Urothelium cell line (cell line): ENCODE results near the gene GJD4.

Experiments used
- DNase-seq: peaks from one replicate; pipeline ENCODE4 v3.0.0; 2011; ENCODE audit warnings: low spot score, mixed read lengths
- FAIRE-seq: peaks from 2 replicates; lab custom pipeline; 2011; peaks lifted over from hg19 to GRCh38; lab: Jason Lieb, UNC

GJD4 gene

DNA sequence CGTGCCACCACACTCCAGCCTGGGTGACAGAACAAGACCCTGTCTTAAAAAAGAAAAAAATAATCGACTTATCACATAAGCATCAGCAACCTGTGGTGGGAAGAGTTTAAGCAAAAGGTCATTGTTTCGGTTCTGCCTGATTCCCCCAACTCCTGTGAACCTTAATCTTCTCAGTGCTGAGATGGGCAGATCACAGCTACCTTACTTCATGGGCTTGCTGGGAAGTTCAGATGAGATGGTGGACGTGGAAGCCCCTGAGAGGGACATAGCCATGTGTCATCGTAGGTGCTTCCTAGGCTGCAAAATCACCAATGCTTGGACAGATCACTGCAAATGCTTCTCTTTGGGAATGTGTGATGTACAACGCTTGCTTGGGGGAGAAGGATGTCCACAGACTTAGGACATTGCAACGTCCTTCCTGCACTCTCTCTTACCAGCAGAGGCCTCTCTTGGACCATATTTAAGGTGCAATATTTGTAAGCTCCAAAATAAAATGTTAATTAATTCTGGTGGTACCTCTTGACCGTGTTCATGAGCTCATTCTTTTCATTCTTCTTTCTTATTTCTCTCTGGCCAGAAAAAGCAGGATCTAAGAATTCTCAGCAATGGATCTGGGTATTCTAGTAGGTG, 8.6 kb downstream of the GJD4 start:
- FAIRE-seq (no peak), DNase-seq (peak; percentile 18)

DNA sequence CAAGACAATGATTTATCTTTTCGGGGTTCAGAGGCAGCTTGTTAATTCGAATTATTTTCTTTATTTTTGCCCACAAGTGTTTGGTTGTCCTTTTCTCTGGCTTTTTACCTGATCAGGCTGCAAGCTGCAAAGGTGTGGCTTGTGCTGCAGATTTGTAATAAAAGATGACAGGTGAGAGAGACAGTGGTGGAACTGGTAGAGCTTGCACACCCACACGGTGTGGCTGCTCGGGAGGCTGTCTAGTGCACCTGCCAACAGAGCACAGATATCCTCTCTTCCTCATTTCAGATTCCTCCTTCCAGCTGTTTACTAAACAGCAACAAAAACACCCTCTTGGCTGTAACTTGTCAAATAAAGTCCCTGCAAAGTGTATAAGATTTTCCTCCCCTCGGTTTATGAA, 9.2 kb downstream of the GJD4 start:
- FAIRE-seq (no peak), DNase-seq (no peak)

DNA sequence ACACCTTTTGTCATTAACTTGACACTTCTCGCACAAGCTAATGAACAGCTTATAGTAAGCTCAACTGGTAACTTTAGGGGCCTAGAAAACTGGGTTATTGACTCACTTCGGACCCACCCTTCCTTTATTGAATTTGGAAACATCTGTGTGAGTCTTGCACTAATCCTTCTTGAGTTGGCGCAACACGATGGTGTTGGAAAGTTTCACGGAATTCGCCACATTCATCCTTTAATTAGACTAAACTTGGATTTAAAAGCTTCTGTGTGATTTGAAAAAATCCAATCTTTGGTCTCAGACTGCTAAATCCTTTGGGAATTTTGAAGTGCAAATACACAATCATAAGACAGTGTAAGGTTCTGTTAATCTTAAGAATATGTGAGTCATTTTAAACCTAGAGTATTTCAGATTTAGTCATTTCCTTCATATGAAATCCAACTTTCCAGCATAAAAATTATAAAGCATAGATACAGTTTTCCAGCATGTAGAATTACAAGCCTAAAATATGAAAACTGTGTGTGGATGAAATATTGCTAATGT, 21.9 kb downstream of the GJD4 start:
- FAIRE-seq = no peak
- DNase-seq = no peak

DNA sequence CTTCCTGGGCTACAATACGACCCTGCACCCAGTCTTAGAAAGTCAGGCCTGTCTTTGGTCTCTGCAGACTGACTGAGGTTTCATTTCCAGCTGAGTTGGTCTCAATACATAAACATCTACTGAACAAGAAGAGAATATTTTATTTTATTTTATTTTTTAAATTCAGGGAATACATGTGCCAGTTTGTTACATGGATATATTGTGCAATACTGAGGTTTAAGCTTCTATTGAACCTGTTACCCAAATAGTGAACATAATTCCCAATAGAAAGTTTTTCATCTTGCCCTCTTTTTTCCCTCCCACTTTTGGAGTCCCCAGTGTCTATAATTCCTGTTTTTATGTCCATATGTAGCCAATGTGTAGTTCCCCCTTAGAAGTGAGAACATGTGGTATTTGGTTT, 26.3 kb downstream of the GJD4 start:
- DNase-seq (no peak), FAIRE-seq (no peak)

DNA sequence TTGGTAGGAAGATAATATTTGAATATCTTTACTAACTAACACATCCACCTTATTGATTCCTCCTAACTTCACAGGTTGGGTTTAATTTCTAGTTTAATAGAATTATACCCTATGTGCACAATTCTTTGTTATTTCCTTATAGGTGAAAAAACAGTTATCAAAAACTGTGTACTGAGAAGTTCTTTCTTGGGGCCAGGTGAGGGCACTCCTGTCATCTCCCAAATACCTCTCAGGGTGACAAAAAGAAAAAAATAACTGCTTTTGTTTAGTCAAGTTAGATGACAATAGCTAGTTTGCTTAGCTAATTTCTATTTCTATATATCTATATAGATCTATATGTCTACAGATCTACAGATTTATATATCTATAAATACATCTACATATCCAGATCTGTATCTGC, 26.9 kb downstream of the GJD4 start:
- DNase-seq (no peak), FAIRE-seq (no peak)

DNA sequence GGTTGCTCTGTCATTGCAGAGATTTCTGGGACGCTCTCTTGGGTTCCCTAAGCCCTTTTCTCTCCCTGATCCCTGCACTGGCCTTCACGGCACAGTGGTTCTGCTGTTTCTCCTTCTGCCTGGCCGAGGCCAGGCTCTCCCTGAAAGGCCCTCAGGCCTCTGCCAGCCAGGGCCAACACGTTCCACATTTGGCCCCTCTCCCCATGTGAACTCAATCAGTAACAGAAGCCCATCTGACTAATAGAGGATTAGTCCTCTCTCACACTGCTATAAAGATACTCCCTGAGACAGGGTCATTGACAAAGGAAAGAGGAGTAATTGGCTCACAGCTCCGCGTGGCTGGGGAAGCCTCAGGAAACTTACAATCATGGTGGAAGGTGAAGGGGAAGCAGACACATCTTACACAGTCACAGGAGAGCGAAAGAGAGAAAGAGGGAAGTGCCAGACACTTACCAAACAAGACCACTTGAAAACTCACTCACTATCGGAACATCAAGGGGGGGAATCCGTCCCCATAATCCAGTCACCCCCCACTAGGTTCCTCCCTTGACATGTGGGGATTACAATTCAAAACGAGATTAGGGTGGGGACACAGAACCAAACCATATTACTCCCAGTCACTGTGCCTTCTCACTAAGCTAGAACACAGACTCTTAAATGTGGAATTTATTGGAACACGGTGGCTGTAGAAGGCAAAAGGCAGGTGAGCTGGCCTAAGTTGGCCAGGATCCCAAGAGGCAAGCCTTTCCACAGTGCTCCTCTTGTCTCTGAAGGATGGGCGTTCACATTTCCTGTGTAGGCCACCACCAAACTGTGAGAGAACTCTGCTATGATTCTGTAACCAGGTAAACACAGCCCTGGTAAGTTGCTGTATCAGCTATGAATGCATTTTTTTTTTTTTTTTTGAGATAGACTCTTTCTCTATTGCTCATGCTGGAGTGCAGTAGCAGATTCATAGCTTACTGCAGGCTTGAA, 28.2 kb downstream of the GJD4 start:
- DNase-seq (no peak), FAIRE-seq (no peak)

DNA sequence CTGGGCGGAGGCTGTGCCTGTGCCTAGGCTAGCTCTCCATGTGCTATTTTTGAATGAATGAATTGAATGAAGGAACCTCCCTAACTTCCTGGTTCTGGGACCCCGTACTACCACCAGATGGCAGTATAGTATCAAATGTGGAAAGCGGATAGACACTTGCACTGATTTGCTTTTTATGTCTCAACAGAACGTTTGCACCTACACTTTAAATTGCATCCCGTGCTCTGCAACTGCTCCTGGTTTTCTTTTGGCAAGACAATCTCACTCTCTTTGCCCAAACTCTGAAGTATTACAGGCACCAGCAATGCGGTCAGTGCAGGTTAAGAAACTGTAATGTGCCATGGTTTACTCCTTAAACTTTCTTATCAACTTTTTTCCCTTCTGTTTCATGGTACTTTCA, 30.4 kb downstream of the GJD4 start:
- peak; percentile 60 for DNase-seq
- FAIRE-seq = no peak

DNA sequence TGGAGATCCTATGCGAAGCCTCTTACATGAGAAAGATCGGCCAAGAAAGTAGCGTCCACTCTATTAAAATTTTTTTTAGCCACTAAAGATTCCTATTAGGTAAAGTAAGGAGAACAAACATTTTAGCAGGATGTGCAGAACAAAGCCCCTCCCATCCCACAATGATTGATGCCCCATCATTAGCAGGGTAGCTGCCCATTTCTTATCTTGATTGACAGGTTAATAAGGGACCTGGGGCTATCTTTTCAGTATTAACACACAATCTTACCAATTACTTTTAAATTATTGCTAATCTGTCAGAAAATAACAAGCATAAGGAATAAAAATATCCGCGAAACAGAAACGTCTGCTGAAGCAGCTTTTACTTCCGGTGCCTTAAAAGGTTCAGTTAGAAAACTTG, 31.8 kb downstream of the GJD4 start:
- no peak for DNase-seq

DNA sequence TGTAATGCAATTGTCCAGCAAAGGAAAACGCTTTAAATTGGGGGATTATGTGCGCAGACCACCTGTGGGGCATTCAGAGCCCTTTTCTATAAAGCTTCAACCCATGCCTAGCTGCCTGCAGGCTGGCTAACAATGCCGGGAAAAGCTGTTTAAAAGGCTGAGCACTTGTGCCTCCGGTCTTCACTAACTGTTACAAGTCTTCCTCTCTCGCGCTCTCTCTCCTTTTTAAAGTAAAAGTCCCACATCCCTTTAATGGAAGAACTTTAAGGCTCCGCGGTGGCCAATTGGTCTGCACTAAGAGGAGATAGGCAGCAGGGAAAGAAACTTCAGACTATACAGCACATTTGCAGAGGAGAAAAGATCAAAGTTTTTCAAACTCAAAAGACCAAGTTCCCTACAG, 32.3 kb downstream of the GJD4 start:
- no peak for DNase-seq
- no peak for FAIRE-seq

More for the DNA sequence above, 31.8 kb downstream of the GJD4 start:
- FAIRE-seq = no peak

DNA sequence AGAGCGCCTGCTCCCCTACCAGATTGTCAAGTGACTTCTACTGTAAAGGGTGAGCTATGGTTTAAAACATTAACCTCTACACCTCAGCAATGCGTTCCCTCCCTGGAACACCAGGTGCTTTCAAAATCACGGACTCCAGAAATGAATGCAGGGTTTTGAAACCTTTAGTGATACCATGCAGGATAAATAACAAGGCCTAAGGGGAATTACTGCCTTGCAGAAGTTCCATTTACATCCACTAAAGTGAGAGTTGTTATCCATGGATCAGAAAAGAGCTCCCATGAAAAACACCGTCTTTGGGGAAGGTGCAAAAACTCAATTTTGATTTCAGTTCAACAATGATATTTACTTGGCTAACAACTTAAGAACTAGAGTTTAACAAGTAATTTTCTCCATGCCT, 33.0 kb downstream of the GJD4 start:
- no peak for DNase-seq
- FAIRE-seq = no peak

DNA sequence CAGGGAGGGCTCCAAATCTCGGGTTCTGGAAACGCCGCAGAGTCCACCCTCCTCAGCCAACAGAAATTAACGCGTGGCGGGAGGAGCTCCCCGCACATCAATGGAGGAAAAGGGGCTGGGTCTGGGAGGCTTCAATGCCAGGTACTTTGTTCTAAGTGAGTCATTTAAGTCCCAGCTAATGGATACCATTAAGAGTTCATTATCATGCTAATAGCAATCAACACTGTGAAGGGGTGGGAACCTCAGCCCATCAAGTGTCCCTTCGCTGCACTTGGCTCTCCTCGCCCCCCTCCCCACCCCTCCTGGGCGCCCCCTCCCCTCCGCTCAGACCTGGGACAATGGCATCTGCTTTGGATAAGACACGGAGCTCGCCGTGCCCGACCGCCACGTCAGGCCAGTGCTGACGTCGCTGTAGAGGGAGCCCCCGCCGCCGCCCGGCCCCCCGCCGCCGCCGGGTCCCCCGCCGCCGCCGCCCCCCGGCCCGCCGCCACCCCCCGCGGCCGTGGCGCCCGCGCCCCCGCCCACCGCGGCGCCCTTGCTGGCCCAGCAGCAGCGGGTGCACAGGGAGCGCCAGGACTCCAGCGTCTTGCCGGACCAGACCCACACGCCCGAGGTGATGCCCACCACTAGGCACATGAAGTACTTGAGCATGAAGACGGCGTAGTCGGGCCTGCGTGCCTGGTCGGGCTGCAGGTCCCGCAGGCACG, 34.0 kb downstream of the GJD4 start:
- DNase-seq (peak; percentile 17), FAIRE-seq (no peak)

DNA sequence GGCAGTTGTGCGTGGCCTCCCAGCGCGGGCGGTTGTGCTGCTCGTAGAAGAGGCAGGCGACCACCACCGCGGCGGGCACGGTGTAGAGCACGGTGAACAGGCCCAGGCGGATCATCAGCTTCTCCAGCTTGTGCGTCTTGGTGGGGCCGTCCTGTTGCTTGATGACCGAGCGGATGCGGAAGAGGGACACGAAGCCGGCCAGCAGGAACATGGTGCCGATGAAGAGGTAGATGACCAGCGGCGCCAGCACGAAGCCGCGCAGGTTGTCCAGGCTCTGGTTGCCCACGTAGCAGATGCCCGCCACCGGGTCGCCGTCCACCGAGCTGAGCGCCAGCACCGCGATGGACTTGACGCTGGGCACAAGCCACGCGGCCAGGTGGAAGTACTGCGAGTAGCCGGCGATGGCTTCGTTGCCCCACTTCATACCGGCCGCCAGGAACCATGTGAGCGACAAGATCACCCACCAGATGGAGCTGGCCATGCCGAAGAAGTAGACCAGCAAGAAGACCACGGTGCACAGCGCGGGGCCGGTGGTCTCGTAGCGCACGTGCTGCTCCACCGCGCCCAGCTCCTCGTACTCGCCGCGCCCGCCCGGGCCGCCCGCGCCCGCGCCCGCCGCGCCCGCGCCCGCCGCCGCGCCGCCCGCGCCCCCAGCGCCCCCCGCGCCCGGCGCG, 34.7 kb downstream of the GJD4 start:
- FAIRE-seq (peak; percentile 93), DNase-seq (peak; percentile 42)

DNA sequence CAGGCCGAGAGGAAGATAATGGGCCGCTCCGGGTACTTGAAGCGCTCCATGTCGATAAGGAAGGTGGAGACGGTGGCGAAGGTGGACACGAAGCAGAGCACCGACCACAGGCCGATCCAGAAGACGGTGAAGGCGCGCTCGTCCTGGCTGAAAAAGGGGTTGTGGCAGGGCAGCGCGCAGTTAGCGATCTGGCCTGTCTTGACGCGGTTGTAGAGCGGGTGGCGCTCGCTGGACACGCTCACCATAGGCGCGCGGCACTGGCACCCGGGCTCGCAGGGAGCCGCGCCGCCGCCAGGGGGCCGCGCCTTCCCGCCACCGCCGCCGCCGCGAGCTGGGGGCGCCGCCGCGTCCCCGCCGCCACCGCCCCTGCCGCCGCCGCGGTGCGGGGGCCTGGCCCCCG, 35.3 kb downstream of the GJD4 start:
- DNase-seq = peak; percentile 79
- FAIRE-seq = no peak

DNA sequence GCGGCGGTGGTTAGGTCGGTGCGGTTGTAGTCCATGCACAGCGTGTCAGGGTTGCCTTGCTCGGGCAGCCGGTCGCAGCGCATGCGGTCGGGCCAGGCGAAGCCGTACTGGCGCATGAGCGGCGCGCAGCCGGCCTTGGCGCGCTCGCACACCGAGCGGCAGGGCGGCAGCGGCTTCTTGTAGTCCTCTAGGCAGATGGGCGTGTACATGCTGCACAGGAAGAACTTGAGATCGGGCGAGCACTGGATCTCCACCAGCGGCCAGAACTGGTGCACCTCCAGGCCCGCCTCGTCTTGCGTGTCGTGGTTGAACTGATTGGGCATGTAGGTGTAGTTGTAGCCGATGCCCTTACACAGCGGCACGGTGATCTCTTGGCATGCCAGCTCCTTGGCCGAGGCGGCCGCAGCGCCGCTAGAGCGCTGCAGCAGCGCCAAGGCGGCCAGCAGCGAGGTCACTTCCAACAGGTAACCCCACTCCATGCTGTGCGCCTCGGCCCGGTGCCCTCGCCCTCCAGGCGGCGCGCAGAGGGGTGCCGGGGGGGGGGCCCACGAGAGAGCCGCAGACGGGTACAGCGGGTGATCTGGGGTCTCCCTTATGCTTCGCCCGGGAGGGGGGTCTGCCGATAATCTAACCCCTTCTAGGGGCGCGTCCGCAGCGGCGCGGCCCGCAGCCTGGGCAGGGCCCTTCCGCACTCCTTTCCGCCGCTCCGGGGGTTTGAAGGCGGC, 36.0 kb downstream of the GJD4 start:
- DNase-seq = peak; percentile 57
- peak; percentile 94 for FAIRE-seq

DNA sequence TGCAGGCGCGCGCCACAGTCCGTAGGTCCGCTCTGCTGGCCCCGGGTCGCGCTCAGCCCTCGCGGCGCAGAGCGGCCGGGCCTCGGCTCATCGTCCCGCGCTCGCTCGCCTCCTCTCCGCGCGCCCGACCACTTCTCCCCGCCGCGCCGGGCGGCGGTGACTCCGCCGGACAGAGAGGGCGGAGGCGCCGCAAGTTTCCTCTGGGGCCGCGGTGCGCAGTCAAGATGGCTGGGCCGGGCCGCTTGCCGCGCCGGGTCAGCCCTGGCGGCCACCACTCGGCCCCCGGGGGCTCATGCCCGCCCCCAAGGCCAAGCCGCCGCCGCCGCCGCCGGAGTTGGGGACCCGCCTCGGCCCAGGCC, 36.5 kb downstream of the GJD4 start:
- DNase-seq (peak; percentile 33), FAIRE-seq (no peak)

DNA sequence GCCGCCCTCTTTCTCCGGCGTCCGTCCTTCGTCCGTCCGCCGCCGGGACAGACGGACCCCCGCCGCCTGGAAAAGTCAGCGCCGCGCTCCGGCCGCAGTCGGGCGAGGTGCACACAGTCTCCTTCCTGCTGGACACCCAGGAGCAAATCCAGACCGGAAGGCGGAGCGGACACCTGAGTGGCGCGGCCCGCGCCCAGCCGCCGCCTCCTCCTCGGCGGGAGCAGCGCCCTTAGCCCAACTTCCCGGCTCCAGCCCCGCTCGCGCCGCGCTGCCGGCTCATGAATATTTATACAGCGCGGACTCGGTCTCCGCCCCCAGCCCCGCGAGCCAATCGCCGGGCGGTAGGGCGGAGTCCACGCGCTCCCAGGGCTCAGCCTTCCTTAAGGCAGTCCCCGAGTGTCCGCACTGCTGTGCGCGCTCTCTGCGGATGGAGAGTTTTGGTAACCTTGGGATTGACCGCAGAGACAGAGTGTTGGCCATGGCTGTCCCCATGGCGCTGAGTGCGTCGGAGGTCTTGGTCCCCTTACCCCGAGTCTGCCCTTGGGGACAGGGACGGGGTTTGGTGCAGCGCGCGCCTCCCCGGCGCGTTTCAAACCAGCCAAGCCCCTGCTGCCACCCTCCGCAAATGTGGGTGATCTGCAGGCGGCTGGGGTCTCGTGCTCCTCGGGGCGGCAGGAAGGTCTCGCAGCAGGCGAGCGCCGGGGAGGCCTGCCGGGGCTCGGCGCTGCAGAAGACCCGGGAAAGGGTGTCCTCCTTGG, 37.1 kb downstream of the GJD4 start, which contains the start of gene FZD8:
TSS of gene FZD8 (minus strand) at position 262 of the 758 bp plus-strand sequence. CDS start 867 bp downstream, outside the sequence.
- DNase-seq (peak; percentile 93), FAIRE-seq (peak; percentile 23)

DNA sequence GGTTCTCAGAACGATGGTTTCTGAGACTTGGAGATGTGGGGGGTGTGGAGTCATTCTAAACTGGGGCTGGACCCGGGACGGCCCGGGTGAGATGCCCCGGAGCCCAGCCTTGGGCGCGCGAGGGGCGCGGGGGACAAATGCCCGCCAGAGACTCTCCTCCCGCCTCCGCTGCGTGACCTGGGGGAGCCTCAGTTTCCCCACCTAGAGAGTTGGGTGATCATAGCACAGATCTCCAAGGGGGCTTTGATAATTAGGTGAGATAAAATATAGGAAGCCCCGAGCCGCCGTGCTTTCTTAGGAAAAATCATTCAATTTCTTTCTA, 37.6 kb downstream of the GJD4 start:
- no peak for DNase-seq
- FAIRE-seq = no peak

DNA sequence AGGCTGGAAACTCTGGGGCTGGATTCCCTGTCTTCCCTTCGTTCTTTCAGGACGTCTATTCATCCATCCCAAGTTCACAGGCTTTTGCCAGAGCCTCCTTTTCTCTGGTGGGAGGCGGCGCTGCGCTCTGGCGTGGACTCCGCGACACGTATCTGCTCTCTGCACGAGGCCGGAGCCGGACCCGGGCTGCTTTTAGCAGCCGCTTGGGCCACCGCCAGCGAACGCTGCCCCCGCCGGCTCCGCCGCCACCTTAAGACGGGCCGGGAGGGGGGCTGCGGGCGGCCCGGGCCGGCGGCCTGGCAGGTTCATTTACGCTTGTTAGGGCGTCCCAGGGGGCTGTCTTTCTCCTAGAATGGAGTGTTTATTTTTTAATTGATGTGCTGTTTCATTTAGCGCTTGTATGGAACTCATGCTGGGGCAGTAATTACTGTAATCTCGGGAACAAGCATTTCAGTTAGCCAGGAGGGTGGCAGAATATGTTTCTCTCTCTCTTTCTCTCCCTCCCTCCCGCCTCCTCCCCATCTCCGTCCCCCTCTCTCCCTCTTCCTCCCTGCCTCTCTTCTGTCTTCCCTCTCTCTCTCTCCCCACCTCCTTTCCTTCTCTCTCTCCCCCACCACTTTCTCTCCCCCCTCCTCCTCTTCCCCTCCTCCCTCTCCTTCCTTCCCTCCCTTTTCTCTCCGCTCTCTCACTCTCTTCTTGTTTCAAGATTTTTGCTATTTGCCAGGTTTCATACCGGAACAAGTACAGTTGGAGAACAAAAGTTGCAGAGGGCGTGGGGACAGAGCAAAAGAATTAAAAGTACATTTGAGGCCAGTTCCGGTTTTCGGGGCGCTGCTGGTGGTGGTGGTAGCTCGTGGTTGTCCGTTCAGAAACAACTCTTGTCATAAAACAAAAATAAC, 38.3 kb downstream of the GJD4 start:
- FAIRE-seq = no peak
- DNase-seq = peak; percentile 64
